Astrocyte (in vitro differentiated cells and primary cell): ENCODE measurements around the gene LIF. TPM values are rescaled to one million over a fixed set of nuclear protein-coding genes. Genes with fewer than 3 reads are reported as not detected.

Experiments
- DNase-seq: peaks from one replicate; pipeline ENCODE4 v3.0.0-alpha.2; 2010; ENCODE audit warnings: low read depth
- FAIRE-seq: peaks from 2 replicates; lab custom pipeline; 2011; peaks lifted over from hg19 to GRCh38; lab: Jason Lieb, UNC
- H2AFZ ChIP-seq: 2 replicates; pipeline ENCODE4 v1.6.0; 2012; ENCODE audit warnings: low read depth, low read length, inconsistent platforms
- H3K27ac ChIP-seq: 2 replicates; pipeline ENCODE4 v1.5.1; 2011; ENCODE audit warnings: low read depth, low read length, inconsistent platforms
- H3K27me3 ChIP-seq: 2 replicates; pipeline ENCODE4 v1.6.0; 2011; ENCODE audit warnings: low read length, inconsistent platforms; ENCODE audit not compliant: insufficient read depth
- H3K36me3 ChIP-seq: 2 replicates; pipeline ENCODE4 v1.5.1; 2011; ENCODE audit warnings: low read length, inconsistent platforms; ENCODE audit not compliant: insufficient read depth
- H3K4me1 ChIP-seq: 2 replicates; pipeline ENCODE4 v1.5.1; 2011; ENCODE audit warnings: low read length, inconsistent platforms; ENCODE audit not compliant: insufficient read depth
- H3K4me2 ChIP-seq: 2 replicates; pipeline ENCODE4 v1.6.0; 2012; ENCODE audit warnings: low read length, inconsistent platforms
- H3K4me3 ChIP-seq: 2 replicates; pipeline ENCODE4 v1.5.1; 2011; ENCODE audit warnings: low read depth, mild to moderate bottlenecking, low read length, inconsistent platforms; ENCODE audit not compliant: insufficient read depth
- H3K79me2 ChIP-seq: 2 replicates; pipeline ENCODE4 v1.6.0; 2012; ENCODE audit warnings: mild to moderate bottlenecking, low read length, inconsistent platforms; ENCODE audit not compliant: insufficient read depth
- H3K9ac ChIP-seq: 2 replicates; pipeline ENCODE4 v1.6.0; 2012; ENCODE audit warnings: mild to moderate bottlenecking, low read length, inconsistent platforms
- H3K9me3 ChIP-seq: 2 replicates; pipeline ENCODE4 v1.5.1; 2012; ENCODE audit warnings: low read depth, mild to moderate bottlenecking, low read length, inconsistent platforms; ENCODE audit not compliant: insufficient read depth
- H4K20me1 ChIP-seq: 2 replicates; pipeline ENCODE4 v1.6.0; 2012; ENCODE audit warnings: low read length, inconsistent platforms; ENCODE audit not compliant: insufficient read depth
- H3K27ac Mint-ChIP-seq: one replicate; pipeline ENCODE4 v1.8.0; 2021; ENCODE audit warnings: mild to moderate bottlenecking, mixed read lengths; ENCODE audit not compliant: unreplicated experiment
- H3K27me3 Mint-ChIP-seq: one replicate; pipeline ENCODE4 v1.8.0; 2021; ENCODE audit warnings: low read depth, mixed read lengths; ENCODE audit not compliant: unreplicated experiment
- H3K36me3 Mint-ChIP-seq: one replicate; pipeline ENCODE4 v1.8.0; 2021; ENCODE audit warnings: low read depth, mixed read lengths; ENCODE audit not compliant: unreplicated experiment
- H3K4me1 Mint-ChIP-seq: one replicate; pipeline ENCODE4 v1.8.0; 2021; ENCODE audit warnings: low read depth, mixed read lengths; ENCODE audit not compliant: unreplicated experiment
- H3K4me3 Mint-ChIP-seq: one replicate; pipeline ENCODE4 v1.8.0; 2021; ENCODE audit warnings: mild to moderate bottlenecking, moderate library complexity, mixed read lengths; ENCODE audit not compliant: unreplicated experiment
- H3K9me3 Mint-ChIP-seq: one replicate; pipeline ENCODE4 v1.8.0; 2021; ENCODE audit warnings: mild to moderate bottlenecking, mixed read lengths; ENCODE audit not compliant: unreplicated experiment
- CTCF ChIP-seq: IDR thresholded peaks from 2 replicates; pipeline ENCODE4 v1.5.1; 2011; ENCODE audit warnings: low read depth, mild to moderate bottlenecking, inconsistent platforms, low read length, moderate library complexity; ENCODE audit not compliant: insufficient read depth
- EZH2 ChIP-seq: IDR thresholded peaks from 2 replicates; pipeline ENCODE4 v1.6.1; 2012; ENCODE audit warnings: mild to moderate bottlenecking, low read length, inconsistent platforms; ENCODE audit not compliant: insufficient read depth
- total RNA-seq: library from RNA; stranded (reverse); gene quantifications from 2 replicates; pipeline ENCODE4 v1.2.1, GENCODE V29; 2021

Gene LIF
- total RNA-seq, 1 donor from 2014 or later = 63.3 TPM

GRCh38 chr22:30223303-30223702 lies 23.3 kb downstream of the LIF start:
- peak overlapping the region; percentile 69 for H3K27ac ChIP-seq
- no peak overlapping the region for H3K4me3 Mint-ChIP-seq
- peaks cover 30% of the 10 kb centered on the region for H3K4me1 ChIP-seq
- peaks cover 2% of the 10 kb centered on the region for H3K27me3 Mint-ChIP-seq
- H3K9me3 Mint-ChIP-seq = no peaks in the 10 kb centered on the region
- no peaks in the 10 kb centered on the region for H3K79me2 ChIP-seq
- no peaks in the 10 kb centered on the region for H4K20me1 ChIP-seq
- H3K4me2 ChIP-seq = peak overlapping the region; percentile 5
- no peak for FAIRE-seq
- no peaks in the 10 kb centered on the region for H3K27me3 ChIP-seq
- DNase-seq = no peak
- TF ChIP-seq EZH2 (no peak), CTCF (no peak)
- peaks cover 38% of the 10 kb centered on the region for H3K4me1 Mint-ChIP-seq
- no peak overlapping the region for H3K27ac Mint-ChIP-seq
- H2AFZ ChIP-seq = peak overlapping the region; percentile 15
- H3K36me3 Mint-ChIP-seq = no peaks in the 10 kb centered on the region
- peak overlapping the region; percentile 67 for H3K9ac ChIP-seq
- H3K4me3 ChIP-seq = no peak overlapping the region
- no peaks in the 10 kb centered on the region for H3K9me3 ChIP-seq
- H3K36me3 ChIP-seq = no peaks in the 10 kb centered on the region

- Mint-ChIP-seq H3K4me3 (no peak overlapping the region), H3K27me3 (peaks cover 2% of the 10 kb centered on the region), H3K9me3 (no peaks in the 10 kb centered on the region), H3K4me1 (peaks cover 31% of the 10 kb centered on the region), H3K27ac (no peak overlapping the region), H3K36me3 (no peaks in the 10 kb centered on the region)
- FAIRE-seq = no peak
- H3K4me2 ChIP-seq = no peak overlapping the region
- no peaks in the 10 kb centered on the region for H3K36me3 ChIP-seq
- H3K79me2 ChIP-seq = no peaks in the 10 kb centered on the region
- TF ChIP-seq CTCF (no peak), EZH2 (no peak)
- H3K9me3 ChIP-seq = no peaks in the 10 kb centered on the region
- no peak for DNase-seq
- H3K4me1 ChIP-seq = peaks cover 29% of the 10 kb centered on the region
- H4K20me1 ChIP-seq = no peaks in the 10 kb centered on the region
- no peaks in the 10 kb centered on the region for H3K27me3 ChIP-seq
- no peak overlapping the region for H3K4me3 ChIP-seq
- no peak overlapping the region for H3K9ac ChIP-seq
- H3K27ac ChIP-seq = no peak overlapping the region
- no peak overlapping the region for H2AFZ ChIP-seq
Measured at GRCh38 chr22:30222321-30222720, 24.2 kb downstream of the LIF start.

- H3K4me3 Mint-ChIP-seq = no peak overlapping the region
- H3K36me3 Mint-ChIP-seq = no peaks in the 10 kb centered on the region
- peaks cover 2% of the 10 kb centered on the region for H3K27me3 Mint-ChIP-seq
- H3K27ac ChIP-seq = no peak overlapping the region
- H3K4me1 Mint-ChIP-seq = peaks cover 29% of the 10 kb centered on the region
- H3K27ac Mint-ChIP-seq = peak overlapping the region; percentile 18
- no peaks in the 10 kb centered on the region for H3K27me3 ChIP-seq
- H3K9me3 Mint-ChIP-seq = no peaks in the 10 kb centered on the region
- peaks cover 23% of the 10 kb centered on the region for H3K4me1 ChIP-seq
- no peak overlapping the region for H2AFZ ChIP-seq
- H3K79me2 ChIP-seq = no peaks in the 10 kb centered on the region
- H3K9me3 ChIP-seq = no peaks in the 10 kb centered on the region
- DNase-seq (no peak), FAIRE-seq (no peak)
- H4K20me1 ChIP-seq = no peaks in the 10 kb centered on the region
- H3K4me2 ChIP-seq = no peak overlapping the region
- TF ChIP-seq EZH2 (no peak), CTCF (no peak)
- H3K9ac ChIP-seq = no peak overlapping the region
- H3K4me3 ChIP-seq = no peak overlapping the region
- H3K36me3 ChIP-seq = no peaks in the 10 kb centered on the region
Measured at GRCh38 chr22:30221121-30221992, 25.2 kb downstream of the LIF start.
